ENCODE data around the gene ZNF41. TPM values are rescaled to one million over a fixed set of nuclear protein-coding genes. Genes with fewer than 3 reads are reported as not detected.

ZNF41 gene
- total and polyA plus RNA-seq, 2 donors (not counting 3 experiments of a cell fraction or from before 2014, with no cell fraction given), result 2.9 to 7.5 TPM

DNA sequence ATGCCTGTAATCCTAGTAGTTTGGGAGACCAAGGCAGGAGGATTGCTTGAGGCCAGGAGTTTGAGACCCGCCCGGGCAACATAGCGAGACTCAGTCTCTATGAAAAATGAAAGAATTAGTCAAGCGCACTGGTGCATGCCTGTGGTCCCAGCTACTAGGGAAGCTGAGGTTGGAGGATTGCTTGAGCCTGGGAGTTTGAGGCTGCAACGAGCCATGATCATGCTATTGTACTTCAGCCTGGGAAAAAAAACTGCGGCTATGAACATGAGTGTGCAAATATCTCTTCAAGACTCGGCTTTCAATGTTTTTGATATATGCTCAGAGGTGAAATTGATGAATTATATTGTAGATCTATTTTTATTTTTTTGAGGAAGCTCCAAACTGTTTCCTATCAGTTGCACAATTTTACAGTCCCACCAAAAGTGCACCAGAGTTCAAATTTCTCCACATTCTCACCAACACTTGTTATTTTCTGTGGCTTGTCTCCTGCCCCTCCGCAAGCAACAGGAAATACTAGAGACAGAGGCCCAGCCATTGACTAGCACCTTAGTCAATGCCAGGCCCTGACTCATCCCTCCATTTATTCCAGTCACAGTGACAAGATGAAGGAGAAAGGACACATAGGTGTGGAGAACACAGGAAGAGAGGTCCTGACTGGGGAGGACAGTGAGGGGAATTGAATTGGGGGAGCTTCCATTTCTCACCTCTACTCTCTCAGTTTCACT lies 33.1 kb upstream of the ZNF41 start:
- DNase-seq (ENCODE audit: low read depth, low spot score), result no peak
- Histone ChIP-seq H3K36me3 (ENCODE audit: control insufficient read depth in 2 of 2, extremely low read depth in 1 of 2, insufficient read depth in 2 of 2, low read length in 2 of 2) (no peaks in the 10 kb centered on the region), H3K27ac (ENCODE audit: insufficient read depth, low read depth, low read length) (no peak overlapping the region), H4K20me1 (replicated peaks; ENCODE audit: control insufficient read depth, extremely low read depth, insufficient read depth, low read length) (no peaks in the 10 kb centered on the region), H3K27me3 (ENCODE audit: control insufficient read depth in 2 of 2, insufficient read depth in 2 of 2, low read length in 2 of 2) (peaks cover 0 to 1% of the 10 kb centered on the region in 2 experiments), H3K4me3 (replicated peaks in 1 of 3; ENCODE audit: insufficient read depth in 1 of 3, low read depth in 1 of 3, low read length in 3 of 3) (no peak overlapping the region), H3K4me2 (ENCODE audit: insufficient read depth, low read length) (no peak overlapping the region), H3K79me2 (ENCODE audit: control insufficient read depth, insufficient read depth, low read length) (no peaks in the 10 kb centered on the region), H3K4me1 (ENCODE audit: control insufficient read depth, extremely low read depth, insufficient read depth, low read length) (peaks cover 7% of the 10 kb centered on the region), H2AFZ (ENCODE audit: low read depth, low read length) (no peak overlapping the region), H3K9me3 (replicated peaks; ENCODE audit: control insufficient read depth, insufficient read depth, low read length) (no peaks in the 10 kb centered on the region), H3K9ac (replicated peaks; ENCODE audit: extremely low read depth, insufficient read depth, low read length) (no peak overlapping the region), H3K9me1 (replicated peaks; ENCODE audit: control insufficient read depth, extremely low read depth, insufficient read depth, low read length) (no peaks in the 10 kb centered on the region)
- TF ChIP-seq JUN (IDR thresholded peaks at IDR 0.05; ENCODE audit: borderline replicate concordance, insufficient read depth, insufficient read length, low read depth) (no peak), EZH2 (IDR thresholded peaks at IDR 0.05; ENCODE audit: borderline replicate concordance, low read depth, low read length, severe bottlenecking) (no peak), GATA2 (IDR thresholded peaks at IDR 0.05; ENCODE audit: insufficient read depth, insufficient read length, low read depth, low read length) (no peak), POLR2A (IDR thresholded peaks at IDR 0.05; ENCODE audit: low read depth, low read length) (no peak), FOS (IDR thresholded peaks at IDR 0.05; ENCODE audit: borderline replicate concordance, insufficient read depth, low read length) (no peak), POLR2AphosphoS5 (IDR thresholded peaks at IDR 0.05; ENCODE audit: insufficient read depth, low read depth, low read length) (no peak)
- TF ChIP-seq, protein P1, sequence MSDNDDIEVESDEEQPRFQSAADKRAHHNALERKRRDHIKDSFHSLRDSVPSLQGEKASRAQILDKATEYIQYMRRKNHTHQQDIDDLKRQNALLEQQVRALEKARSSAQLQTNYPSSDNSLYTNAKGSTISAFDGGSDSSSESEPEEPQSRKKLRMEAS (IDR thresholded peaks at IDR 0.05; ENCODE audit: insufficient read depth, insufficient read length), result no peak
- TF ChIP-seq, protein P2, sequence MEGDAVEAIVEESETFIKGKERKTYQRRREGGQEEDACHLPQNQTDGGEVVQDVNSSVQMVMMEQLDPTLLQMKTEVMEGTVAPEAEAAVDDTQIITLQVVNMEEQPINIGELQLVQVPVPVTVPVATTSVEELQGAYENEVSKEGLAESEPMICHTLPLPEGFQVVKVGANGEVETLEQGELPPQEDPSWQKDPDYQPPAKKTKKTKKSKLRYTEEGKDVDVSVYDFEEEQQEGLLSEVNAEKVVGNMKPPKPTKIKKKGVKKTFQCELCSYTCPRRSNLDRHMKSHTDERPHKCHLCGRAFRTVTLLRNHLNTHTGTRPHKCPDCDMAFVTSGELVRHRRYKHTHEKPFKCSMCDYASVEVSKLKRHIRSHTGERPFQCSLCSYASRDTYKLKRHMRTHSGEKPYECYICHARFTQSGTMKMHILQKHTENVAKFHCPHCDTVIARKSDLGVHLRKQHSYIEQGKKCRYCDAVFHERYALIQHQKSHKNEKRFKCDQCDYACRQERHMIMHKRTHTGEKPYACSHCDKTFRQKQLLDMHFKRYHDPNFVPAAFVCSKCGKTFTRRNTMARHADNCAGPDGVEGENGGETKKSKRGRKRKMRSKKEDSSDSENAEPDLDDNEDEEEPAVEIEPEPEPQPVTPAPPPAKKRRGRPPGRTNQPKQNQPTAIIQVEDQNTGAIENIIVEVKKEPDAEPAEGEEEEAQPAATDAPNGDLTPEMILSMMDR (IDR thresholded peaks at IDR 0.05; ENCODE audit: extremely low read depth in 1 of 2, insufficient read depth in 1 of 2, low read depth in 1 of 2, low read length in 2 of 2), result no peak
- BruUV-seq (replicated peaks), result no TSS peak
- CTCF ChIA-PET, result interaction anchor here (0.6 to 1.8 kb wide), 3 partner anchors 19 to 56 kb away, joined by 4 to 9 read pairs (median 4); no protein-coding TSS in a partner anchor
- dilution Hi-C loops (cut with MboI; ENCODE audit: extremely low pct_ligation_motif_present, low sequenced_read_pairs) (no loop called here), intact Hi-C loops (cut with micrococcal nuclease) (no loop called here)
- no peak for FAIRE-seq
- POLR2A ChIA-PET, result interaction anchor here (0.6 kb wide), 1 partner anchor 10 kb away, joined by 4 read pairs; no protein-coding TSS in a partner anchor
